Hematopoietic multipotent progenitor cell treated with erythropoietin and hydrocortisone succinate and interleukin-3 and kit ligand, for 15 days (in vitro differentiated cells): ENCODE measurements around the gene IL3RA.
"Not testable (repeated sequence)": the region's sequence is repeated elsewhere in the genome, so short reads cannot be mapped to it uniquely, and the experiment has no call there.

Source experiments
- DNase-seq: peaks from one replicate; pipeline ENCODE4 v3.0.0-alpha.2; 2015; ENCODE audit warnings: low spot score

Gene IL3RA

DNA sequence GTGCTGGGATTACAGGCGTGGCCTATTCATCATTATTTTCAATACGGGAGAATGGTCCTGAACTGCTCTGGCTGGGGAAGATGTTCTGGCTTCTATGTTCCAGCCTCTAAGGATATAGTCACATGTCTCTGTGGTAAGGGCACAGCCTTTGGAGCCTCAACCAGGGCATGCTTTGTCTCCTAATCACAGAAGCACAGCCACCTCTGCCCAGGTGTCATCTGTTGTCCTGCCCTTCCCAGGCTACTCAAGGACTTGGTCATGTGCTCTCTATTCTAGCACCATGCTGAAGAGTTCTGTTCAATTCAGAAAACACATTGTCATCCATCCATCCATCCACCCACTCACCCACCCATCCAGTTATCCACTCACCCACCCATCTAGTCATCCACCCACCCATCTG, 86.6 kb downstream of the IL3RA start:
- no peak for DNase-seq

- DNase-seq: no peak
Observed at GRCh38 chrX:1424147-1424851, 87.7 kb downstream of the IL3RA start.

DNA sequence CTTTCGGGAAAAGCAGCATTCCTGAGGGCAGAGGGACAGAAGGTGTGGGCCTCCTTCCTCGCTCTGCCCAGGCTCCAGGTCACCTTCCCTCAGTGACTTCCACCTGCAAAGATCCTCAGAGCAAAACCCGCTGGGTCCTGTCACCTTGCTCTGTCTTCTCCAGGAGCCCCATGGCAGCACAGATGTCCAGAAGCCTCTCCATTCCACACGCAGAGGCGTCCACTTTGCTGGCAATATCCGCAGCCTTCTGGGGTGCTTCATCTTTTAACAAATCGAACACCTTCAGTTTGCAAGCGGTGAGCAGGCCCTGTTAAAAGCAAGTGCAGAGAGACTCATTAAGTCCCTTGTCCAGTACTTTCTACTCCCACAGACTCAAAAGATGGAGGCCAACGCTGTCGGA, 88.8 kb downstream of the IL3RA start:
- DNase-seq: no peak

DNA sequence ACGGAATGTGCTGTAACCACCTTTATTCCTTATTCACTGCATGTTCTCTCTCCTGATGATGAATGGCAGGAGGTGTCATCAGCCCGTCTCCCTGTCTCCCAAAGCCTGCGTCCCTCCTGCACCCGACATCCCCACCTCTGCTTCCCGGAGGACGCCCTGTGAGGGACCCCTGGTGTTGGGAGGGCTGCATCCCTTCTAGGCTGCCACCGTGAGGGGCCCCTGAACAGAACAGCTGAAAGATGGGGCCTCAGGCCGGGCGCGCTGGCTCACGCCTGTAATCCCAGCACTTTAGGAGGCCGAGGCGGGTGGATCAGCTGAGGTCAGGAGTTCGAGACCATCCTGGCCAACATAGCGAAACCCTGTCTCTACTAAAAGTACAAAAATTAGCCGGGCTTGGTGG, 89.7 kb downstream of the IL3RA start:
- not testable (repeated sequence) for DNase-seq

GRCh38 chrX:1427756-1428155, 91.2 kb downstream of the IL3RA start:
- DNase-seq: no peak

DNA sequence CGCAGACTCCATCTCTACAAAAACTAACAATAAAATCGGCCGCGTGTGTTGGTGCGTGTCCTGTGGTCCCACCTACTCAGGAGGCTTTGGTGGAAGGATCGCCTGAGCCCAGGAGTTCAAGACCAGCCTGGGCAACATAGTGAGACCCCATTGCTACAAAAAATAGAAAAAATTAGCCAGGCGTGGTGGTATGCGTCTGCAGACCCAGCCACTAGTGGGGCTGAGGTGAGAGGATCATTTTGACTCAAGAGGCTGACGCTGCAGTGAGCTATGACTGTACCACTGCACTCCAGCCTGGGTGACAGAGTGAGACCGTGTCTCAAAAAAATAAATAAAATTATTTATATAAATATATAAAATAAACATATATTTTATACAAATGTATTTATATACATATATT, 93.9 kb downstream of the IL3RA start:
- no peak for DNase-seq
